HG02678 (cell line): ENCODE data around the gene NAALADL2.

ENCODE experiments used
- ATAC-seq: cut with Tn5 transposase; IDR thresholded peaks from one replicate; pipeline ENCODE4 v1.9.1; 2021; ENCODE audit warnings: mild to moderate bottlenecking, moderate library complexity; ENCODE audit not compliant: unreplicated experiment

NAALADL2 gene

GRCh38 chr3:175295248-175296130 is 436.4 kb downstream of the NAALADL2 start:
- no peak for ATAC-seq

DNA sequence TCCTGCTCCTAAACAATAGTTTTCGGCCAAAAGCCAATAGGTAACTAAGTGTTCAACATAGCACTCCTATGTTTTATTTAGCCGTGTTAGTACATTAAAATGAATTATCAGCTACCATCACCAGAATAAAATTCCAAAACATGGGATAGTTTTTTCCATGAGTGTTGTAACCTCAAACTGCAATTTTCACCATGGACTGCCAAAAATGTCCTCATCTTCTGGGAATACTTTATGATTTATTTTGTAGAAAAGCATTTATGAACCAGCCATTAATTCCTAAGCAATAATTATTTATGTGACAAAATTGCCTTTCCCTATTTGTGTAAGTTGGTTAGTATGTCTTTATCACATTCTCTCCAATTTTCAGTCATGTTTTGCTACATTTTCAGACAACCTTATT is 438.1 kb downstream of the NAALADL2 start:
- ATAC-seq = no peak

DNA sequence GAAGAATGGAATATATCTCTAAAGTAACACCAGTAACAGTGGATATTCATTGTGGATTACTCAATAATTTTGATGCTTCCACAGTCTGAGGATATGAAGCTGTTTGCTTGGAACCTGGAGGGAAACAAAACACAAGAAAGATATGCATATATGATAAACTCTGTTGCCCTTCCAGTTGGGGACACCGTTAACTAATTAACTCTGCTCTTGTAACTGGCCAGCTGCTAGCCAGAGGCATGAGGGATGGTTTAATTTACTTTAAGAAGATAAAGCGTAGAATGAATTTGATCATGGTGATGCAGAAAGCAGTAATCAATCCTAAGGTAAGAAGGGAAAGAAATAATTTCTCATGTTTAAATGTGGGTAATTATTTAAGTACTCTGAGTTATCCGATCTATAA is 442.6 kb downstream of the NAALADL2 start:
- ATAC-seq = no peak

DNA sequence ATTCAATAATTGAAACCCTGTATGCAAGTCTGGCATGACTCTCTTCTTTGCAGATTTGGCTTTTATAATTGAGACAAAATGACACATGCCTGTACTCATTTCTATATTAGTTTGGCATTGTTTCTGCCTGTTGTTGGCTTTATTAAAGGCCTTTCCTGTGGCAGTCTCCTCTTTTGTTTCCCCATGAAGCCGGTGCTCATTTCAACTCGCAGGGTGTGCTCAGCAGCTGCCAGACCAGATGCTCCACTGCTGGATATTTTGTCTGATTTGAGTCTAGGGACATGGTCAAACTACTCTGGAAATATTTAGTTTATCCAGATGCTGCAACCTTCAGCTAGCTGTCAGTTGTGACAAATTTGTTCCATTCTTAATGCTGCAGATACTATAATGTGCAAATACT is 445.3 kb downstream of the NAALADL2 start:
- ATAC-seq = no peak

- ATAC-seq = no peak
Measured at GRCh38 chr3:175307642-175308041, 448.5 kb downstream of the NAALADL2 start.

- ATAC-seq = no peak
Measured at GRCh38 chr3:175308097-175308496, 449.0 kb downstream of the NAALADL2 start.

- ATAC-seq = no peak
Measured at GRCh38 chr3:175310046-175310445, 450.9 kb downstream of the NAALADL2 start.

DNA sequence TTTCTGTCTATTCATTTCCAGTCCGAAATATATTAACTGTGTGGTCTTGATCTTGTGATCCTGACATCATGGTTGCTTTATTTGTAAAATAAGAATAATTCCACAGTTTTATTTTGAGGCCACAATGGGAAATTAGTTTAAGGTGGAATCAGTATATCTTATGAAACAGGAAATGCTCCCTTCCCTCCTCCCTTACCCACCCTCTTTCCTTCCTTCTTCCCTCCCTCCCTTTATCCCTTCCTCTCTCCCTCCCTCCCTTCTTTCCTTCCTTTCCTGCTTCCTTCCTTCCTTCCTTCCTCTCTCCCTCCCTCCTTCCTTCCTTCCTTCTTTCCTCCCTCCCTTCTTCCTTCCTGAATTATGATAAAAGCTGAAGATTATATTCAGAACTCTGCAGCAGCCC is 452.3 kb downstream of the NAALADL2 start:
- ATAC-seq = no peak

DNA sequence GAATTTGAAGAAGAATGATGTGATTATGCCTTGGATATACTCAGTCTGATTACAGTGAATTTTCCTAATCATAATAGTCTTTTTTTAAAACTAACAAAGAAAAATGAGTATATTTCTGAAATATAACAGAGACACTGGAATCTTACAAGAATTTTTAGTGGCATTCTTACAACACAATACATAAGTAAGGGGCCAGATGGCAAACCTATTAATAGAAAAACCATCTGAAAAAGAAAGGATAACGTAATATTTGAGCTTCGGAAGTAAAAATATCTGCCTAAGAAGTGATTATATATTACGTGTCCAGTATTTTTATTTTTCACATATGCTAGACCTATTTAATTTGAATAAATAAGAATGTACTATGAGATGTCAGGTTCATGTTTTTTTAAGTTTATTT is 452.8 kb downstream of the NAALADL2 start:
- ATAC-seq = no peak

GRCh38 chr3:175312791-175313190 is 453.7 kb downstream of the NAALADL2 start:
- no peak for ATAC-seq

- no peak for ATAC-seq
Measured at GRCh38 chr3:175316799-175317198, 457.7 kb downstream of the NAALADL2 start.

GRCh38 chr3:175325440-175325839 is 466.3 kb downstream of the NAALADL2 start:
- no peak for ATAC-seq

- ATAC-seq = no peak
Measured at GRCh38 chr3:175326041-175326440, 466.9 kb downstream of the NAALADL2 start.

DNA sequence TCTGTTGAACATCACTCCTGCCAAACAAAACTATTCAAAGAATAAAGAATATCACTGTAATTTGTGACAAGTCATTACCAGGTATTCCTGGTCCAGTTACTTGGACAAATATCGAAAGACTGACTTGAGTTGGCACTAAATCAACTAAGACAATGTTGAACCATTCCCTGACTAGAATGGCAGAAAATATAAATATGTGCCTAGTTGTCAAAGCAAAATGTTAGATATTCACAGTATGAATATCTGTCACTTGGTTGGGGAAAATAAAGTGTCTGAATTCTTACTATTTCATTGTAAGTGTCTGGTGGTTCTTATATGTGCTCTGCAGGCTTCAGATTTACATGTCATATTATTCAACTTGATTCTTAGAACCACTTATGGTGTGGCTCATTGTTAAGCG is 470.2 kb downstream of the NAALADL2 start:
- no peak for ATAC-seq

DNA sequence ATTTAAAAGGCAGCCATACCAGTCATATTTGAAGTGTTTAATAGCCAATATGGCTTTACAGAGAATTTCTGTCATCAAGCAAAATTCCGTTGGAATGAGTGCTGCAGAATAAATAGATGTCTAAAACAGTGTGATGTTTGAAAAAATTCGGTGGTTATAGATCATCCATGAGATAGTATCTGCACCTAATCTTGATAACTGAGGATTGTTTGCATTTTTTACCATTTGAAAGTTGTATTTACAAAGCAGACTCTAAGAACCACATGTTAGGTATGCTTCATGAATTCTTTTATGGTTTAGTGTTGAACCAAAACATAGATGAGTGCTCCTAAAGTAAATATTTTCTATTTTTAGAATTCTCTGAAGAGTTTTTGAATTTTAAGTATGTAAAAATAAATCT is 476.1 kb downstream of the NAALADL2 start:
- ATAC-seq = no peak

DNA sequence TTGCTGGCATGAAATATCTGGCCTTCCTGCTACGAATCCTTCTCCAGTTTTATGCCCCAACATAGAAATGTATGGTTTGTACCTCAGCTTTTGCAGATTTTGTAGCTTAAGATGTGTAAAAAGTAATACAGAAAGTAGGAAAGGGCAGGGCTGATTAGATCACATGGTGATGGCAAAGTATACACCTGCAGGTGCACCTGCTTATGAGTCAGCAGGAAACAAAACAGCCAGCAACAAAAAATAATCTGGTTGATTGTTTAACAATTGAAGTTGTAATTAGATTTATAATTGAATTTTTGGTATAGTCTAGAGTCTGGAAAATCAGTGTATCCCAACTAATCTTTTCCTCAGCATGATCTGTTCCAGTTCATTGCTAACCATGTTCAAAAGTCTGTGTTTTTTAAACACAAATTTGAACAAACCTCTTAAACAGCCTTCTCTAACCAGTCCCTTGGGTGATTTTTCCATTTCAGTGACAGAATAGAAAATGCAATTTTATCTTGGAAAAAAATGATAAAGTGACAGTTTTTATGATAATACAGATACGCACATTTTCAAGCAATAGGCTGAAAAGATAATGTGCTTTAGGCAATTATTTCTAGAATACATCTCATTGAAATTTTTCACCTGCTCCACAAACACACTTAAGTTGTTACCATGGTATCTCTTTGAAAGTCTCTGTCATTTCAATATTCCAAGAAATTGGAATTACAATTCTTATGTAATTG is 477.4 kb downstream of the NAALADL2 start:
- no peak for ATAC-seq

- ATAC-seq = no peak
Measured at GRCh38 chr3:175337631-175338030, 478.5 kb downstream of the NAALADL2 start.

DNA sequence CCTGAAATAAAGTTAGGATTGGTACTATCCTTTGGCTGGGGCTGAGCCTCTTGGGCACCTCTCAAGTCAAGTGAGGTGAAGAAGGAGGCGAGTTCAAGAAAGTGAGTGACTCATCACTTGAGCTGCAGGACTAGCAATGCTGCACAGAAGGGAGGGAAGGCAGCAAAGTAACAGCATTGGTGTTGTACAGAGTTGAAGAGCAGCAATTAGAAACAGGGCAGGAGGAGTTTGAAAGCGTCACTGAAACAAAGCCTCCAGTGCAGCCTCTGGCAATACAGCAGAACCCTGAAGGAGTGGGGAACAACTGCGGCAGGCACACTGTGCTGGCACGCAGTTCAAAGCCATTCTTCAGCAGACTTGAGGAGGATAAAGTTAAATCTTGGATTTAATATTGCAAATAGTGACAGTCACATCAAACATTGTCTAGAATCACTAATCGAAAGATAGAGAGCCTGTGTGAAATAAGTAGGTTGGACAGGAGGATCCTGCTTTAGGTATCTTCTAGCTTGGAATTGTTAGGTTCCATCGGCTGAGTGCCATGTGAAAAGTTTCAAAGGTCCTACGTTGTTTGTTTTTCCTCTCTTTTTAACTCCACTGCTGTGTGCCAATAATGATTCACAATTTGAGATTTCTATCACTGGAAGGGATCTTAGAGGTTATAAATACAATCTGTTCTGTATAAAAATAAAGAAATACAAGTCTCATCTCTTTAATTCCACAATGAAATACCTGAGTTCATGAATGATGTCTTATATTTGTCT is 479.8 kb downstream of the NAALADL2 start:
- ATAC-seq = no peak

DNA sequence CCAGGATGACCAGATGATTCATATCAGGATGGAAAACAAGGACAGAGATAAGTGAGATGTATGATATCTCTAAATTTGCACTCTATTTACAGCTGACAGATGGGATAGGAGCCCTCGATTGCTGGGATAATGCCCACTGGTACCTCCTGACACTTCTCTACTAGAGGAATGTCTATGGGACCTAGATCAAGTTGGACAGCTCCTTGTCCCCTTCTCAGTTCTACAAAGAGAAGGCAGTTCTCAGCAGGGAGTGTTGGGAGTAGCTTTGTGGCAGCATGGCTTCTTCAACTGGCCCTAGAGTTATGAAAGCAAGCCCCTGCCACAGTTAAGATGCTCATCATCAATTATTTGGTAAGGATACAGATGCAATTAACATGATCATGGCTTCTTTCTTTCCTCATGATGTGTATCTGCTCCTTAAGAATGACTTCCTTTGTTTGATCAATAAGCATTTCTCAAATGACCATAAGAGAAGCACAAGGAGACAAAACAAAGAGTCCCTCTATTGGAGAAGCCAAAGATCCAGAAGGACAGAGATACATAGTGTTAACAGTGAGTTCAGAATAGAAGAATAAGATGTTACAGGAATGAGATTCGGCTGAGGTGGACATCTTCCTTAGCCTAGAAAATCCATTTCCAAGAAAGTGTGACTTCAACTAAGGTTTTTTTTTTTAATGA is 481.3 kb downstream of the NAALADL2 start:
- no peak for ATAC-seq

DNA sequence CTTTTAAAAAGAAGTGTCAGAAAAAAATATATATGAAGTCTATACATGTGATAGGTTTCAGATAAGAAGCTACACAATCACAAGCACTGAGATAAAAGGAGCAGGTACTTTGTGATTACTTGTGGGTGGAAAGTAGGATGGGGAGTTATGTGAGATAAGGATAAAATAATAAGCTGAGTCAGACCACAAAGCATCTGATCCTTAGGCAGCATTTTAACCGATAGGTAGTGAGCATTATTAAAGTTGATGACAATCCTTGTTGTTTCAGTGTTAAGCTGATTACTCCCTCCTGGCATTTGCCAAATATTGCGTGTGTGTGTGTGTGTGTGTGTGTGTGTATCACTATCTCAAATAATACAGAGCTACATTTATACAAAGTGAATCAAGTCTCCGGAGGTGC is 483.1 kb downstream of the NAALADL2 start:
- no peak for ATAC-seq

DNA sequence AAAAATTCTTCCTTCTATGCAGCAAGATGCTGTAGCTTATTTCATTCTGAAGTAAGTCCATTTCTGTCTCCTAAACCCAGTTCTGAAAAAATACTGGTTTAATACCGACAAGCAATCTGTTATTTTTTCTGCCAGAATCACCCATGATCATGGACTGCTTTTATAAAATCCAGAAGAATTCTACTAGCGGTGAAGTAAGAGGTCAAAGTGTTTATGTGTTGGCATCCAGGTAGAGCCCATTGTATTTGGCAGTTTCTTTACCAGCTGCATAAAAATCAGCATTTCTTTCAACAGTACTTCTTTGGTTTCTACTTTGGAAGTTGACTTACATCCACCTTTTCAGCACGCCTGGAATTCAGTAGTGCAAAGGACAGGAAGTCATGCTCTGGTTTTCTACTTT is 484.8 kb downstream of the NAALADL2 start:
- ATAC-seq = no peak
